IMR-90 (cell line): Measurements from ENCODE around the gene TCF7. TPM values are rescaled to one million over a fixed set of nuclear protein-coding genes. Genes with fewer than 3 reads are reported as not detected.

Experiments used
- ATAC-seq: fragments of 200-7000 bp; cut with Tn5 transposase; 2 replicates; pipeline ENCODE4 v1.9.1; 2020; ENCODE audit warnings: low read depth, mild to moderate bottlenecking, moderate library complexity
- BruUV-seq: library from RNA; stranded (reverse); fragments of 400-500 nt; replicated peaks from 2 replicates; lab custom pipeline; 2021; lab: Mats Ljungman, UMichigan
- CTCF ChIA-PET: fragments of 300-600 bp; formaldehyde crosslinking; extraction: SDS; loops from one replicate; lab custom pipeline; 2021; ENCODE audit warnings: antibody characterized with exemption; lab: Yijun Ruan, JAX
- POLR2A ChIA-PET: fragments of 300-600 bp; sonication (Branson Sonifier 250); formaldehyde crosslinking; loops from one replicate; lab custom pipeline; 2022; ENCODE audit warnings: antibody characterized with exemption; ENCODE audit not compliant: unreplicated experiment; lab: Charles Lee
- DNase-seq: peaks from one replicate; pipeline ENCODE4 v3.0.0; 2013
- H2AFZ ChIP-seq: replicated peaks from 2 replicates; pipeline ENCODE3; 2013; ENCODE audit warnings: low read length, mild to moderate bottlenecking; ENCODE audit not compliant: poor library complexity
- H2AK5ac ChIP-seq: 2 replicates; pipeline ENCODE4 v1.6.1; 2013; ENCODE audit warnings: low read depth, low read length, inconsistent platforms
- H2AK9ac ChIP-seq: replicated peaks from 2 replicates; pipeline ENCODE3; 2013; ENCODE audit warnings: mild to moderate bottlenecking, low read depth, low read length, moderate library complexity; ENCODE audit not compliant: poor library complexity
- H2BK120ac ChIP-seq: 2 replicates; pipeline ENCODE4 v1.6.1; 2013; ENCODE audit warnings: low read depth, low read length, inconsistent platforms
- H2BK15ac ChIP-seq: 3 replicates; pipeline ENCODE4 v1.6.1; 2013; ENCODE audit warnings: low read depth, low read length, inconsistent platforms
- H2BK20ac ChIP-seq: 2 replicates; pipeline ENCODE4 v1.6.1; 2013; ENCODE audit warnings: low read depth, mild to moderate bottlenecking, inconsistent platforms, low read length, moderate library complexity
- H2BK5ac ChIP-seq: 2 replicates; pipeline ENCODE4 v1.6.1; 2013; ENCODE audit warnings: mild to moderate bottlenecking, low read depth, low read length, inconsistent platforms; ENCODE audit not compliant: poor library complexity, severe bottlenecking
- H3K14ac ChIP-seq: replicated peaks from 2 replicates; pipeline ENCODE4 v1.6.1; 2013; ENCODE audit warnings: low read depth, low read length, inconsistent platforms
- H3K18ac ChIP-seq: 2 replicates; pipeline ENCODE4 v1.6.1; 2013; ENCODE audit warnings: low read depth, low read length, control low read depth
- H3K23ac ChIP-seq: 2 replicates; pipeline ENCODE4 v1.6.1; 2013; ENCODE audit warnings: low read depth, low read length, inconsistent platforms
- H3K27ac ChIP-seq: 2 replicates; pipeline ENCODE4 v1.5.1; 2013; ENCODE audit warnings: mild to moderate bottlenecking, control low read depth, low read length; ENCODE audit not compliant: insufficient read depth
- H3K27me3 ChIP-seq: 2 replicates; pipeline ENCODE4 v1.6.1; 2013; ENCODE audit warnings: low read length; ENCODE audit not compliant: control insufficient read depth, insufficient read depth
- H3K36me3 ChIP-seq: 2 replicates; pipeline ENCODE4 v1.6.1; 2013; ENCODE audit warnings: low read length, mixed read lengths; ENCODE audit not compliant: control insufficient read depth, insufficient read depth
- H3K4ac ChIP-seq: 2 replicates; pipeline ENCODE4 v1.6.1; 2013; ENCODE audit warnings: low read depth, low read length, inconsistent platforms
- H3K4me1 ChIP-seq: 2 replicates; pipeline ENCODE4 v1.6.1; 2013; ENCODE audit warnings: low read length, mixed read lengths; ENCODE audit not compliant: control insufficient read depth, insufficient read depth
- H3K4me2 ChIP-seq: 2 replicates; pipeline ENCODE4 v1.6.1; 2013; ENCODE audit warnings: low read depth, mild to moderate bottlenecking, control low read depth, low read length, moderate library complexity
- H3K4me3 ChIP-seq: 2 replicates; pipeline ENCODE4 v1.5.1; 2013; ENCODE audit warnings: low read depth, mild to moderate bottlenecking, control low read depth, low read length, moderate library complexity; ENCODE audit not compliant: insufficient read depth
- H3K56ac ChIP-seq: 2 replicates; pipeline ENCODE4 v1.6.1; 2013; ENCODE audit warnings: low read length, inconsistent platforms; ENCODE audit not compliant: insufficient read depth; ENCODE audit errors: extremely low read depth
- H3K79me1 ChIP-seq, 2 experiments: 2 replicates each; pipeline ENCODE4 v1.6.1; 2013; ENCODE audit warnings: low read length in 2 of 2, inconsistent platforms in 1 of 2, low read depth in 1 of 2
- H3K9ac ChIP-seq: 2 replicates; pipeline ENCODE4 v1.6.1; 2013; ENCODE audit warnings: low read depth, low read length, control low read depth
- H3K9me1 ChIP-seq: 2 replicates; pipeline ENCODE4 v1.6.1; 2013; ENCODE audit warnings: low read length, inconsistent platforms; ENCODE audit not compliant: insufficient read depth
- H3K9me3 ChIP-seq: 2 replicates; pipeline ENCODE4 v1.6.1; 2013; ENCODE audit warnings: low read length; ENCODE audit not compliant: control insufficient read depth, insufficient read depth
- H4K20me1 ChIP-seq: 2 replicates; pipeline ENCODE4 v1.6.1; 2013; ENCODE audit warnings: low read length, inconsistent platforms; ENCODE audit not compliant: insufficient read depth
- H4K5ac ChIP-seq: 2 replicates; pipeline ENCODE4 v1.6.1; 2013; ENCODE audit warnings: mild to moderate bottlenecking, low read depth, low read length, control low read depth
- H4K8ac ChIP-seq, 2 experiments: 2 replicates each; pipeline ENCODE4 v1.6.1; 2013; ENCODE audit warnings: low read depth in 2 of 2, low read length in 2 of 2, control low read depth in 1 of 2, inconsistent platforms in 1 of 2
- H4K91ac ChIP-seq: 2 replicates; pipeline ENCODE4 v1.6.1; 2013; ENCODE audit warnings: low read depth, low read length, inconsistent platforms; ENCODE audit not compliant: insufficient read depth
- BHLHE40 ChIP-seq: fragments of 150-350 bp; IDR thresholded peaks from 2 replicates; pipeline ENCODE4 v1.6.1; 2016; ENCODE audit warnings: mild to moderate bottlenecking, low read depth, low read length
- CTCF ChIP-seq: conservative IDR thresholded peaks from 2 replicates; pipeline ENCODE4 v1.5.1; 2012; ENCODE audit warnings: mild to moderate bottlenecking, low read depth, low read length, improper control_type of control experiment
- MAFK ChIP-seq: IDR thresholded peaks from 2 replicates; pipeline ENCODE4 v1.6.1; 2012; ENCODE audit warnings: low read depth, low read length, improper control_type of control experiment
- MAZ ChIP-seq: IDR thresholded peaks from 2 replicates; pipeline ENCODE4 v1.6.1; 2012; ENCODE audit warnings: low read depth, mild to moderate bottlenecking, low read length, improper control_type of control experiment, moderate library complexity, borderline replicate concordance
- MXI1 ChIP-seq: IDR thresholded peaks from 2 replicates; pipeline ENCODE4 v1.6.1; 2012; ENCODE audit warnings: low read depth, mild to moderate bottlenecking, low read length, moderate library complexity, borderline replicate concordance
- RAD21 ChIP-seq: IDR thresholded peaks from 2 replicates; pipeline ENCODE4 v1.6.1; 2012; ENCODE audit warnings: low read length, improper control_type of control experiment
- USF2 ChIP-seq: fragments of 150-350 bp; IDR thresholded peaks from 2 replicates; pipeline ENCODE4 v1.6.1; 2017; ENCODE audit warnings: mild to moderate bottlenecking, antibody characterized with exemption, low read length, low read depth
- WGBS, 2 experiments: methylation state at CpG; one replicate each; pipeline versions ENCODE4 v1.1.5 to v1.1.7; 2013; ENCODE audit warnings: missing lambda C conversion rate in 2 of 2; ENCODE audit not compliant: insufficient read length in 1 of 2; ENCODE audit errors: extremely low coverage in 2 of 2; 5-methylcytosine and 5-hydroxymethylcytosine counted together
- dilution Hi-C: fragments of 300-500 bp; cut with HindIII; formaldehyde crosslinking; loops from one replicate; pipeline ENCODE4 v1.14.3; 2018; ENCODE audit warnings: low sequenced_read_pairs; ENCODE audit not compliant: unreplicated experiment
- in situ Hi-C: fragments of 300-500 bp; cut with MboI; formaldehyde crosslinking; loops from 3 replicates; pipeline ENCODE4 v1.14.3; 2019; ENCODE audit warnings: low sequenced_read_pairs, inconsistent platforms, mixed read lengths
- intact Hi-C: fragments of 100-400 bp; cut with micrococcal nuclease; formaldehyde crosslinking; loops from 2 replicates; pipeline ENCODE4 v1.10.0; 2022
- polyA plus RNA-seq, 3 experiments: library from polyadenylated mRNA; depleted of rRNA; stranded (reverse); fragments of >200 nt; gene quantifications; 2 replicates each; pipeline ENCODE4 v1.2.3, GENCODE V29; 2012; ENCODE audit warnings: low replicate concordance in 1 of 3
- total RNA-seq: library from RNA; depleted of rRNA; stranded (reverse); fragments of >200 nt; gene quantifications from 2 replicates; pipeline ENCODE4 v1.2.3, GENCODE V29; 2012

TCF7 gene
- total and polyA plus RNA-seq, 2 of the 4 experiments (the other 2 are of a cell fraction): 1.3 to 3.4 TPM

- Histone ChIP-seq H4K5ac (no peak overlapping the region), H4K8ac (no peak overlapping the region), H2BK20ac (no peak overlapping the region), H3K9me1 (no peaks in the 10 kb centered on the region; the same call in 1 of the 2 replicates), H4K91ac (no peak overlapping the region), H2BK15ac (no peak overlapping the region), H3K27ac (no peak overlapping the region), H2AK5ac (no peak overlapping the region), H3K23ac (no peak overlapping the region), H3K18ac (no peak overlapping the region), H2BK5ac (no peak overlapping the region), H3K36me3 (peaks cover 44% of the 10 kb centered on the region), H3K4me3 (no peak overlapping the region), H3K4me2 (no peak overlapping the region), H3K79me1 (peaks cover 18 to 30% of the 10 kb centered on the region in 2 experiments), H2BK120ac (no peak overlapping the region), H2AFZ (no peak overlapping the region), H3K14ac (no peak overlapping the region), H3K9me3 (peaks cover 2% of the 10 kb centered on the region; the same call in 1 of the 2 replicates), H3K4me1 (no peaks in the 10 kb centered on the region), H3K27me3 (no peaks in the 10 kb centered on the region), H4K20me1 (peaks cover 11% of the 10 kb centered on the region; the same call in 1 of the 2 replicates), H2AK9ac (no peak overlapping the region), H3K9ac (no peak overlapping the region), H3K56ac (no peak overlapping the region), H3K4ac (no peak overlapping the region)
- intact Hi-C loops (no loop called here), in situ Hi-C loops (no loop called here), dilution Hi-C loops (no loop called here)
- DNase-seq: no peak
- no CpG with 5 or more reads among the region's 5 CpGs for WGBS, 2 experiments
- CTCF ChIA-PET: no interaction called here
- POLR2A ChIA-PET: no interaction called here
- ATAC-seq: no peak
- TF ChIP-seq BHLHE40: no peak
- TF ChIP-seq RAD21: no peak
- no peak for TF ChIP-seq MAZ
- TF ChIP-seq MXI1: no peak
- TF ChIP-seq MAFK: peak; percentile 9; the same call in 1 of the 2 replicates
- TF ChIP-seq USF2: no peak
- no peak for TF ChIP-seq CTCF
- no TSS peak for BruUV-seq
Measured at GRCh38 chr5:134162592-134162991, 48.1 kb downstream of the TCF7 start.
